ENCODE results near the gene TMEFF2. TPM values are rescaled to one million over a fixed set of nuclear protein-coding genes. Genes with fewer than 3 reads are reported as not detected.

Gene TMEFF2
- 1.2 TPM for polyA plus RNA-seq (2013, experiment 1 of 2)
- polyA plus RNA-seq (2013, experiment 2 of 2) = 1.3 TPM

- Histone ChIP-seq H4K91ac (ENCODE audit: low read depth, low read length, poor library complexity) (no peak within 1 kb of the TSS), H3K4ac (ENCODE audit: low read length) (no peak within 1 kb of the TSS), H3K79me1 (ENCODE audit: low read depth, low read length) (no peaks in the 10 kb centered on the region), H3K9ac (ENCODE audit: low read depth, low read length, poor library complexity) (peak within 1 kb of the TSS; percentile 86), H3K14ac (ENCODE audit: low read length) (peak within 1 kb of the TSS; percentile 82), H3K36me3 (replicated peaks in 1 of 2; ENCODE audit: control insufficient read depth in 2 of 2, insufficient read depth in 2 of 2, low read length in 2 of 2) (no peaks in the 10 kb centered on the region), H3K23ac (ENCODE audit: low read depth, low read length, poor library complexity) (peak within 1 kb of the TSS; percentile 93), H2AFZ (ENCODE audit: low read length) (peak within 1 kb of the TSS; percentile 98), H2AK5ac (ENCODE audit: low read depth, low read length) (peak within 1 kb of the TSS; percentile 52), H2BK12ac (ENCODE audit: low read length) (peak within 1 kb of the TSS; percentile 16), H3K4me1 (ENCODE audit: control insufficient read depth in 2 of 2, insufficient read depth in 1 of 2, low read depth in 1 of 2, low read length in 2 of 2) (peaks cover 4 to 5% of the 10 kb centered on the region in 2 donors), H3K4me2 (ENCODE audit: insufficient read depth, low read length, poor library complexity, severe bottlenecking) (peak within 1 kb of the TSS; percentile 99), H2BK15ac (ENCODE audit: low read length) (peak within 1 kb of the TSS; percentile 92), H4K8ac (ENCODE audit: low read depth, low read length) (peak within 1 kb of the TSS; percentile 65), H3K27me3 (ENCODE audit: control insufficient read depth in 3 of 3, insufficient read depth in 3 of 3, low read depth in 1 of 3, low read length in 3 of 3) (peaks cover 3 to 23% (median 21%) of the 10 kb centered on the region in 3 experiments), H2BK120ac (ENCODE audit: low read depth, low read length) (no peak within 1 kb of the TSS), H3K18ac (ENCODE audit: low read length) (peak within 1 kb of the TSS; percentile 98), H3K9me3 (replicated peaks in 1 of 2; ENCODE audit: control insufficient read depth in 2 of 2, insufficient read depth in 1 of 2, low read depth in 1 of 2, low read length in 2 of 2) (no peaks in the 10 kb centered on the region), H3K27ac (replicated peaks; ENCODE audit: low read length) (peak within 1 kb of the TSS; percentile 88), H3K4me3 (ENCODE audit: low read length in 2 of 2) (peak within 1 kb of the TSS; percentile 56 to 87), H2BK5ac (ENCODE audit: low read length) (peak within 1 kb of the TSS; percentile 82)
- DNase-seq (ENCODE audit: low spot score) = peak; percentile 89
- no CpG with 5 or more reads among the region's 64 CpGs for WGBS, 2 donors (ENCODE audit: extremely low coverage in 2 of 2, insufficient read length in 2 of 2, insufficient replicate concordance in 1 of 2)
Measured at GRCh38 chr2:192194866-192195547, at the start of gene TMEFF2. TMEFF2 (minus strand) TSS chr2:192194933; CDS start chr2:192194524, 409 bp downstream.

GRCh38 chr2:192243488-192243887 lies 48.8 kb upstream of the TMEFF2 start:
- H3K23ac ChIP-seq (ENCODE audit: low read depth, low read length, poor library complexity) = no peak overlapping the region
- H4K8ac ChIP-seq (ENCODE audit: low read depth, low read length) = no peak overlapping the region
- H3K27ac ChIP-seq (replicated peaks; ENCODE audit: low read length) = no peak overlapping the region
- H2AFZ ChIP-seq (ENCODE audit: low read length) = peak overlapping the region; percentile 8
- no peak overlapping the region for H3K18ac ChIP-seq (ENCODE audit: low read length)
- H3K4ac ChIP-seq (ENCODE audit: low read length) = no peak overlapping the region
- no CpG with 5 or more reads among the region's 2 CpGs for WGBS, 2 donors (ENCODE audit: extremely low coverage in 2 of 2, insufficient read length in 2 of 2, insufficient replicate concordance in 1 of 2)
- no peak for DNase-seq (ENCODE audit: low spot score)
- no peak overlapping the region for H3K4me3 ChIP-seq (ENCODE audit: low read length in 2 of 2)
- no peak overlapping the region for H3K4me2 ChIP-seq (ENCODE audit: insufficient read depth, low read length, poor library complexity, severe bottlenecking)
- H2BK120ac ChIP-seq (ENCODE audit: low read depth, low read length) = no peak overlapping the region
- H2BK5ac ChIP-seq (ENCODE audit: low read length) = no peak overlapping the region
- H3K14ac ChIP-seq (ENCODE audit: low read length) = no peak overlapping the region
- no peak overlapping the region for H4K91ac ChIP-seq (ENCODE audit: low read depth, low read length, poor library complexity)
- no peak overlapping the region for H3K9ac ChIP-seq (ENCODE audit: low read depth, low read length, poor library complexity)
- no peaks in the 10 kb centered on the region for H3K9me3 ChIP-seq (replicated peaks in 1 of 2; ENCODE audit: control insufficient read depth in 2 of 2, insufficient read depth in 1 of 2, low read depth in 1 of 2, low read length in 2 of 2)
- H2BK12ac ChIP-seq (ENCODE audit: low read length) = no peak overlapping the region
- no peak overlapping the region for H2BK15ac ChIP-seq (ENCODE audit: low read length)
- no peaks in the 10 kb centered on the region for H3K4me1 ChIP-seq (ENCODE audit: control insufficient read depth in 2 of 2, insufficient read depth in 1 of 2, low read depth in 1 of 2, low read length in 2 of 2)
- peaks cover 0 to 2% of the 10 kb centered on the region in 2 donors for H3K36me3 ChIP-seq (replicated peaks in 1 of 2; ENCODE audit: control insufficient read depth in 2 of 2, insufficient read depth in 2 of 2, low read length in 2 of 2)
- H3K27me3 ChIP-seq (ENCODE audit: control insufficient read depth in 3 of 3, insufficient read depth in 3 of 3, low read depth in 1 of 3, low read length in 3 of 3) = no peaks in the 10 kb centered on the region
- H2AK5ac ChIP-seq (ENCODE audit: low read depth, low read length) = no peak overlapping the region
- H3K79me1 ChIP-seq (ENCODE audit: low read depth, low read length) = no peaks in the 10 kb centered on the region

- H3K4me2 ChIP-seq (ENCODE audit: insufficient read depth, low read length, poor library complexity, severe bottlenecking) = no peak overlapping the region
- H3K36me3 ChIP-seq (replicated peaks in 1 of 2; ENCODE audit: control insufficient read depth in 2 of 2, insufficient read depth in 2 of 2, low read length in 2 of 2) = no peaks in the 10 kb centered on the region
- no peaks in the 10 kb centered on the region for H3K79me1 ChIP-seq (ENCODE audit: low read depth, low read length)
- H2BK5ac ChIP-seq (ENCODE audit: low read length) = no peak overlapping the region
- H3K27me3 ChIP-seq (ENCODE audit: control insufficient read depth in 3 of 3, insufficient read depth in 3 of 3, low read depth in 1 of 3, low read length in 3 of 3) = no peaks in the 10 kb centered on the region
- no peak overlapping the region for H2BK120ac ChIP-seq (ENCODE audit: low read depth, low read length)
- no peak overlapping the region for H3K18ac ChIP-seq (ENCODE audit: low read length)
- H3K27ac ChIP-seq (replicated peaks; ENCODE audit: low read length) = no peak overlapping the region
- no peak overlapping the region for H2BK12ac ChIP-seq (ENCODE audit: low read length)
- H3K4ac ChIP-seq (ENCODE audit: low read length) = no peak overlapping the region
- no peaks in the 10 kb centered on the region for H3K4me1 ChIP-seq (ENCODE audit: control insufficient read depth in 2 of 2, insufficient read depth in 1 of 2, low read depth in 1 of 2, low read length in 2 of 2)
- H2BK15ac ChIP-seq (ENCODE audit: low read length) = no peak overlapping the region
- H3K9me3 ChIP-seq (replicated peaks in 1 of 2; ENCODE audit: control insufficient read depth in 2 of 2, insufficient read depth in 1 of 2, low read depth in 1 of 2, low read length in 2 of 2) = no peaks in the 10 kb centered on the region
- H3K9ac ChIP-seq (ENCODE audit: low read depth, low read length, poor library complexity) = no peak overlapping the region
- H3K23ac ChIP-seq (ENCODE audit: low read depth, low read length, poor library complexity) = no peak overlapping the region
- DNase-seq (ENCODE audit: low spot score) = no peak
- H4K8ac ChIP-seq (ENCODE audit: low read depth, low read length) = no peak overlapping the region
- H2AK5ac ChIP-seq (ENCODE audit: low read depth, low read length) = no peak overlapping the region
- no peak overlapping the region for H3K4me3 ChIP-seq (ENCODE audit: low read length in 2 of 2)
- no peak overlapping the region for H2AFZ ChIP-seq (ENCODE audit: low read length)
- WGBS, 2 donors (ENCODE audit: extremely low coverage in 2 of 2, insufficient read length in 2 of 2, insufficient replicate concordance in 1 of 2) = no CpG with 5 or more reads among the region's 4 CpGs
- H3K14ac ChIP-seq (ENCODE audit: low read length) = no peak overlapping the region
- H4K91ac ChIP-seq (ENCODE audit: low read depth, low read length, poor library complexity) = no peak overlapping the region
Measured at GRCh38 chr2:192236136-192236535, 41.4 kb upstream of the TMEFF2 start.

- Histone ChIP-seq H3K9ac (ENCODE audit: low read depth, low read length, poor library complexity) (no peak overlapping the region), H3K18ac (ENCODE audit: low read length) (no peak overlapping the region), H2AFZ (ENCODE audit: low read length) (peak overlapping the region; percentile 14), H2BK15ac (ENCODE audit: low read length) (no peak overlapping the region), H3K79me1 (ENCODE audit: low read depth, low read length) (no peaks in the 10 kb centered on the region), H2AK5ac (ENCODE audit: low read depth, low read length) (no peak overlapping the region), H2BK12ac (ENCODE audit: low read length) (no peak overlapping the region), H3K14ac (ENCODE audit: low read length) (no peak overlapping the region), H3K36me3 (replicated peaks in 1 of 2; ENCODE audit: control insufficient read depth in 2 of 2, insufficient read depth in 2 of 2, low read length in 2 of 2) (no peaks in the 10 kb centered on the region), H4K8ac (ENCODE audit: low read depth, low read length) (no peak overlapping the region), H3K9me3 (replicated peaks in 1 of 2; ENCODE audit: control insufficient read depth in 2 of 2, insufficient read depth in 1 of 2, low read depth in 1 of 2, low read length in 2 of 2) (no peaks in the 10 kb centered on the region), H2BK120ac (ENCODE audit: low read depth, low read length) (no peak overlapping the region), H3K27me3 (ENCODE audit: control insufficient read depth in 3 of 3, insufficient read depth in 3 of 3, low read depth in 1 of 3, low read length in 3 of 3) (no peaks in the 10 kb centered on the region), H3K23ac (ENCODE audit: low read depth, low read length, poor library complexity) (no peak overlapping the region), H4K91ac (ENCODE audit: low read depth, low read length, poor library complexity) (no peak overlapping the region), H3K4me3 (ENCODE audit: low read length in 2 of 2) (no peak overlapping the region), H3K27ac (replicated peaks; ENCODE audit: low read length) (no peak overlapping the region), H2BK5ac (ENCODE audit: low read length) (no peak overlapping the region), H3K4me1 (ENCODE audit: control insufficient read depth in 2 of 2, insufficient read depth in 1 of 2, low read depth in 1 of 2, low read length in 2 of 2) (no peaks in the 10 kb centered on the region), H3K4ac (ENCODE audit: low read length) (no peak overlapping the region), H3K4me2 (ENCODE audit: insufficient read depth, low read length, poor library complexity, severe bottlenecking) (no peak overlapping the region)
- no peak for DNase-seq (ENCODE audit: low spot score)
- no CpG with 5 or more reads among the region's 6 CpGs for WGBS, 2 donors (ENCODE audit: extremely low coverage in 2 of 2, insufficient read length in 2 of 2, insufficient replicate concordance in 1 of 2)
Measured at GRCh38 chr2:192230889-192231453, 36.2 kb upstream of the TMEFF2 start.

Measured in neuronal stem cell (in vitro differentiated cells).